ENCODE results near the gene CLDN6. TPM values are rescaled to one million over a fixed set of nuclear protein-coding genes. Genes with fewer than 3 reads are reported as not detected.

CLDN6 gene
- total and polyA plus RNA-seq, 9 of the 15 experiments (the other 6 are each of a cell fraction or from before 2014, with no cell fraction given), result 0.22 to 0.75 (median 0.38) TPM; not detected in 3

DNA sequence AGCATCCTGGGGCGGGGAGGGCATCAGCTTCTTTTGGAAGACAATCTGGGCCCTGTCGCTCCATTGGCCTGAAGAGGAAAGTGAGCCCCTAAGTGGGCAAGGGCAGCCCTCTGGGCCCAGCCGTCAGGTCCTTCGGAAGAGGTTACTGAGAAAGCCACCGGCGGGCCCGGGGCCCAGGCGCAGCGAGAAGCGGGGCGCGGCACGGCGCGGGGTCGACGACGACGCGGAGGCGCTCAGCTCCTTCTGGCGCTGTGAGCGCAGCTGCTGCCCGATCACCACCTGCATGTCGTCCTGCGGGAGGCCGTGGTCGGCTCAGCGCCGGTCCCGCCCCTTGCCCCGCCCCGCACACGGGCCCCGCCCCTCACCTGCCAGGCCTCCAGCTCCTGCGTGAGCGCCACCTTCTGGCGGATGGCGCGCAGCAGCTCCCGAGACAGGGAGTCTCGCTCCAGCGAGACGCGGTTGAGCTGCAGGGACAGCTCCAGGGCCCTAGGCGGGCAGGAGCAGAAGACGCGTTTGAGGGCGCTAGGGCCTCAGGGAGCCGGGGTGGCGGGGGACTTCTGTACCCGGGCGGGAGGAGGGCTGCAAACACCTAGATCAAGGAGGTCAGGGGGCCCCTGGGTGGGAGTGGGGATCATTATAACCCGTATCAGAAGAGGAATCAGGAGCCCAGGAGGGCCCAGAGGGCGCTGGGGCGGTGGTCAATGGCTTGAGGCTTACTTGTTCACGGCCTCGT, 10.2 kb upstream of the CLDN6 start (continued):
- TF ChIP-seq, protein P1, sequence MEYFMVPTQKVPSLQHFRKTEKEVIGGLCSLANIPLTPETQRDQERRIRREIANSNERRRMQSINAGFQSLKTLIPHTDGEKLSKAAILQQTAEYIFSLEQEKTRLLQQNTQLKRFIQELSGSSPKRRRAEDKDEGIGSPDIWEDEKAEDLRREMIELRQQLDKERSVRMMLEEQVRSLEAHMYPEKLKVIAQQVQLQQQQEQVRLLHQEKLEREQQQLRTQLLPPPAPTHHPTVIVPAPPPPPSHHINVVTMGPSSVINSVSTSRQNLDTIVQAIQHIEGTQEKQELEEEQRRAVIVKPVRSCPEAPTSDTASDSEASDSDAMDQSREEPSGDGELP (CRISPR knock-in tag; IDR thresholded peaks at IDR 0.05; ENCODE audit: borderline replicate concordance), result peak; percentile 85; the same call in 1 of the 2 replicates
- TF ChIP-seq, protein P2, sequence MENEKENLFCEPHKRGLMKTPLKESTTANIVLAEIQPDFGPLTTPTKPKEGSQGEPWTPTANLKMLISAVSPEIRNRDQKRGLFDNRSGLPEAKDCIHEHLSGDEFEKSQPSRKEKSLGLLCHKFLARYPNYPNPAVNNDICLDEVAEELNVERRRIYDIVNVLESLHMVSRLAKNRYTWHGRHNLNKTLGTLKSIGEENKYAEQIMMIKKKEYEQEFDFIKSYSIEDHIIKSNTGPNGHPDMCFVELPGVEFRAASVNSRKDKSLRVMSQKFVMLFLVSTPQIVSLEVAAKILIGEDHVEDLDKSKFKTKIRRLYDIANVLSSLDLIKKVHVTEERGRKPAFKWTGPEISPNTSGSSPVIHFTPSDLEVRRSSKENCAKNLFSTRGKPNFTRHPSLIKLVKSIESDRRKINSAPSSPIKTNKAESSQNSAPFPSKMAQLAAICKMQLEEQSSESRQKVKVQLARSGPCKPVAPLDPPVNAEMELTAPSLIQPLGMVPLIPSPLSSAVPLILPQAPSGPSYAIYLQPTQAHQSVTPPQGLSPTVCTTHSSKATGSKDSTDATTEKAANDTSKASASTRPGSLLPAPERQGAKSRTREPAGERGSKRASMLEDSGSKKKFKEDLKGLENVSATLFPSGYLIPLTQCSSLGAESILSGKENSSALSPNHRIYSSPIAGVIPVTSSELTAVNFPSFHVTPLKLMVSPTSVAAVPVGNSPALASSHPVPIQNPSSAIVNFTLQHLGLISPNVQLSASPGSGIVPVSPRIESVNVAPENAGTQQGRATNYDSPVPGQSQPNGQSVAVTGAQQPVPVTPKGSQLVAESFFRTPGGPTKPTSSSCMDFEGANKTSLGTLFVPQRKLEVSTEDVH (IDR thresholded peaks at IDR 0.05; ENCODE audit: low read depth, partially characterized antibody), result no peak
- TF ChIP-seq RBM17 (IDR thresholded peaks at IDR 0.05; ENCODE audit: borderline replicate concordance, low read depth, low read length) (no peak), TBP (optimal IDR thresholded peaks at IDR 0.05; ENCODE audit: low read depth, low read length) (peak; percentile 29), ZFP36 (IDR thresholded peaks at IDR 0.05; ENCODE audit: low read depth, low read length, partially characterized antibody) (no peak), POU5F1 (IDR thresholded peaks at IDR 0.05; ENCODE audit: borderline replicate concordance, low read depth, low read length, partially characterized antibody) (no peak), SP1 (CRISPR knock-in tag; IDR thresholded peaks at IDR 0.05) (peak; percentile 92), CREM (IDR thresholded peaks at IDR 0.05; ENCODE audit: low read depth) (peak; percentile 64), CTBP1 (IDR thresholded peaks at IDR 0.05; ENCODE audit: borderline replicate concordance) (peak; percentile 81), CXXC5 (CRISPR knock-in tag; IDR thresholded peaks at IDR 0.05) (peak; percentile 51), BHLHE40 (IDR thresholded peaks at IDR 0.05; ENCODE audit: low read length) (peak; percentile 79), NFXL1 (CRISPR knock-in tag; IDR thresholded peaks at IDR 0.05) (no peak)
- TF ChIP-seq, protein P3, sequence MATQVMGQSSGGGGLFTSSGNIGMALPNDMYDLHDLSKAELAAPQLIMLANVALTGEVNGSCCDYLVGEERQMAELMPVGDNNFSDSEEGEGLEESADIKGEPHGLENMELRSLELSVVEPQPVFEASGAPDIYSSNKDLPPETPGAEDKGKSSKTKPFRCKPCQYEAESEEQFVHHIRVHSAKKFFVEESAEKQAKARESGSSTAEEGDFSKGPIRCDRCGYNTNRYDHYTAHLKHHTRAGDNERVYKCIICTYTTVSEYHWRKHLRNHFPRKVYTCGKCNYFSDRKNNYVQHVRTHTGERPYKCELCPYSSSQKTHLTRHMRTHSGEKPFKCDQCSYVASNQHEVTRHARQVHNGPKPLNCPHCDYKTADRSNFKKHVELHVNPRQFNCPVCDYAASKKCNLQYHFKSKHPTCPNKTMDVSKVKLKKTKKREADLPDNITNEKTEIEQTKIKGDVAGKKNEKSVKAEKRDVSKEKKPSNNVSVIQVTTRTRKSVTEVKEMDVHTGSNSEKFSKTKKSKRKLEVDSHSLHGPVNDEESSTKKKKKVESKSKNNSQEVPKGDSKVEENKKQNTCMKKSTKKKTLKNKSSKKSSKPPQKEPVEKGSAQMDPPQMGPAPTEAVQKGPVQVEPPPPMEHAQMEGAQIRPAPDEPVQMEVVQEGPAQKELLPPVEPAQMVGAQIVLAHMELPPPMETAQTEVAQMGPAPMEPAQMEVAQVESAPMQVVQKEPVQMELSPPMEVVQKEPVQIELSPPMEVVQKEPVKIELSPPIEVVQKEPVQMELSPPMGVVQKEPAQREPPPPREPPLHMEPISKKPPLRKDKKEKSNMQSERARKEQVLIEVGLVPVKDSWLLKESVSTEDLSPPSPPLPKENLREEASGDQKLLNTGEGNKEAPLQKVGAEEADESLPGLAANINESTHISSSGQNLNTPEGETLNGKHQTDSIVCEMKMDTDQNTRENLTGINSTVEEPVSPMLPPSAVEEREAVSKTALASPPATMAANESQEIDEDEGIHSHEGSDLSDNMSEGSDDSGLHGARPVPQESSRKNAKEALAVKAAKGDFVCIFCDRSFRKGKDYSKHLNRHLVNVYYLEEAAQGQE (IDR thresholded peaks at IDR 0.05; ENCODE audit: borderline replicate concordance), result peak; percentile 73
- TF ChIP-seq, protein P3 (CRISPR knock-in tag; IDR thresholded peaks at IDR 0.05; ENCODE audit: low read depth), result no peak; the same call in 1 of the 2 replicates

Data from K562 (cell line).